Choroid plexus epithelial cell (primary cell): Measurements from ENCODE around the gene CHST15.

Source experiments
- DNase-seq: peaks from one replicate; pipeline ENCODE4 v3.0.0-alpha.2; 2010; ENCODE audit warnings: low read depth
- H3K4me3 ChIP-seq: 2 replicates; pipeline ENCODE4 v1.5.1; 2011; ENCODE audit warnings: low read depth, mild to moderate bottlenecking, control low read depth, low read length, moderate library complexity
- CTCF ChIP-seq: conservative IDR thresholded peaks from 2 replicates; pipeline ENCODE4 v1.5.1; 2011; ENCODE audit warnings: low read depth, mild to moderate bottlenecking, control low read depth, inconsistent platforms, low read length, moderate library complexity

Gene CHST15

GRCh38 chr10:124030061-124030460 is 63.3 kb downstream of the CHST15 start:
- H3K4me3 ChIP-seq = no peak overlapping the region
- DNase-seq = no peak
- TF ChIP-seq CTCF = no peak

- no peak for TF ChIP-seq CTCF
- no peak for DNase-seq
- no peak overlapping the region for H3K4me3 ChIP-seq
Observed at GRCh38 chr10:124029559-124029958, 63.8 kb downstream of the CHST15 start.

- TF ChIP-seq CTCF = no peak
- DNase-seq = no peak
Observed at GRCh38 chr10:124028700-124029480, 64.5 kb downstream of the CHST15 start.

GRCh38 chr10:124027651-124028050 is 65.7 kb downstream of the CHST15 start:
- no peak for TF ChIP-seq CTCF
- DNase-seq = no peak
- H3K4me3 ChIP-seq = no peak overlapping the region

More at GRCh38 chr10:124028700-124029480, 64.5 kb downstream of the CHST15 start:
- no peak overlapping the region for H3K4me3 ChIP-seq

- no peak for DNase-seq
- H3K4me3 ChIP-seq = no peak overlapping the region
- no peak for TF ChIP-seq CTCF
Observed at GRCh38 chr10:124027031-124027611, 66.3 kb downstream of the CHST15 start.

GRCh38 chr10:124026589-124026939 is 66.8 kb downstream of the CHST15 start:
- no peak for TF ChIP-seq CTCF
- no peak for DNase-seq
- H3K4me3 ChIP-seq = no peak overlapping the region
